ENCODE measurements around the gene PRIM1.
"Not testable (repeated sequence)": the region's sequence is repeated elsewhere in the genome, so short reads cannot be mapped to it uniquely, and the experiment has no call there.

The PRIM1 gene

DNA sequence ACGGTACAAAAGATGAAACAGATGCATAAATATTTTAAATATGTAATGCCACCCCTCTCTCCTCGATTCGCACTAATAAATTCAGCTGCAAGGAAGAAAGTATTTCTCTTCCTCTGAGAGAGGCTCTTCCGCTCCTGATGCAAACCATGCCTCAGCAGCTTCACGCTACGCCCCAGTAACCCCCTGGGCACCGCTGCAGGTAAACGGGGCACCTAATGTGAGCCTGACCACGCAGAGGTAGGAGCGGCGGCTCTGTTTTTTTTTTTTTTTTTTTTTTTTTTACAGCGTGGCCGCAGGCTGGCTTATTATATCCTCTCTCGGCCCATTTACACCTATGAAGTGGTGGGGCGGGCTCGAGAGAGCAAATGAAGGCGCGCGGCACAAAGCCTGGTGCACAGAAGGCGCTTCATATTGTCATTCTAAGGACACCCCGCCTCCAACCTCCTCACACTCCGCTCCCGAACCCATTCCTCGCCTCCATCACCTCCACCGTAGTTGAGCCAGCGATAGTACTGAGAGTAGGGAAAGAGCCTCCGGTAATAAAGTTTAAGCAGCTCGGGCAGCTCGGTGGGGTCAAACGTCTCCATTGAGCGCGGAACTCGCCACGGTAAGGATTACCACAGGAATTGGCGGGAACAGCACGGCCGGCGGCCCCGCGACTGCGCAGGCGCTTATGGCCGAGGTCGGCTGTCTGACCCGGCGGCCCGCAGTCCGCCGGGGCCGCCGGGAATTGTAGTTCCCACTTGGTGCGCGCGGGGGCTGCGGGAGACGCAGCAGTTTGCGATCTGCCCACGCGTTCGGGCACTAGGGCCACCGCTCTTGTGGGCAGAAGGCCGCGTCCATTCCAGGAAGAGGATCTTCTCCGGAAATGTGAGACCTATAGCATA, at the start of gene PRIM1:
Gene PRIM1 (minus strand): TSS at position 612 of the 887 bp plus-strand sequence. CDS start 25 bp downstream, at position 587.
- peak; percentile 89 for DNase-seq (ENCODE audit: low spot score)

DNA sequence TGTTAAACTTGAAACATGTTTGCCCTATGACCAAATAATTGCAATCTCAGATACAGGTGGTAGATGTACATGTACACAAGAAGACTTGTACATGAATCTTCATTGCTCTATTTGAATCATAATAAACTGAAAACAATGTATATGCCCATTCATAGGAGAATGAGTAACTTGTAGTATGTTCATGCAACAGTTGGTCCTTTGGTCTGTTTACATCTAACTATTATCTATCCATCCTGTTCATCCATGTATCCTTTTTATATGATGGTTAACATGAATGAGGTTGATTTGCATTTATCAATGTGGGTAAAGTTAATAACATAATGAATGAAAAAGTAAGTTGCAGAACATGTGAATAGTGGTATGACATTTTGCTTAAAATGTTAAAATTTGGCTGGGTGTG, 48.1 kb upstream of the PRIM1 start:
- no peak for DNase-seq (ENCODE audit: low spot score)

- DNase-seq (ENCODE audit: low spot score), result not testable (repeated sequence)
Observed at GRCh38 chr12:56799345-56799744, 47.2 kb upstream of the PRIM1 start.

DNA sequence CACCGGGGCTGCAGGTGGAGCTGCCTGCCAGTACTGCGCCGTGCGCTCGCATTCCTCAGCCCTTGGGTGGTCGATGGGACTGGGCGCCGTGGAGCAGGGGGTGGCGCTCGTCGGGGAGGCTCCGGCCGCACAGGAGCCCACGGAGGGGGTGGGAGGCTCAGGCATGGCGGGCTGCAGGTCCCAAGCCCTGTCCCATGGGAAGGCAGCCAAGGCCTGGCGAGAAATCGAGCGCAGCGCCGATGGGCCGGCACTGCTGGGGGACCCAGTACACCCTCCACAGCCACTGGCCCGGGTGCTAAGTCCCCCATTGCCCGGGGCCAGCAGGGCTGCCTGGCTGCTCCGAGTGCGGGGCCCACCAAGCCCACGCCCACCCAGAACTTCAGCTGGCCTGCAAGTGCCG, 43.7 kb upstream of the PRIM1 start:
- not testable (repeated sequence) for DNase-seq (ENCODE audit: low spot score)

DNA sequence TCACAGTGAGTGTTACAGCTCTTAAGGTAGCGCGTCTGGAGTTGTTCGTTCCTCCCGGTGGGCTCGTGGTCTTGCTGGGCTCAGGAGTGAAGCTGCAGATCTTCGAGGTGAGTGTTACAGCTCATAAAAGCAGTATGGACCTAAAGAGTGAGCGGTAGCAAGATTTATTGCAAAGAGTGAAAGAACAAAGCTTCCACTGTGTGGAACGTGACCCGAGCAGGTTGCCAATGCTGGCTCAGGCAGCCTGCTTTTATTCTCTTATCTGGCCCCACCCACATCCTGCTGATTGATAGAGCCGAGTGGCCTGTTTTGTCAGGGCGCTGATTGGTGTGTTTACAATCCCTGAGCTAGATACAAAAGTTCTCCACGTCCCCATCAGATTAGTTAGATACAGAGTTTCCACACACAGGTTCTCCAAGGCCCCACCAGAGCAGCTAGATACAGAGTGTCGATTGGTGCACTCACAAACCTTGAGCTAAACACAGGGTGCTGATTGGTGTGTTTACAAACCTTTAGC, 43.0 kb upstream of the PRIM1 start:
- not testable (repeated sequence) for DNase-seq (ENCODE audit: low spot score)

DNA sequence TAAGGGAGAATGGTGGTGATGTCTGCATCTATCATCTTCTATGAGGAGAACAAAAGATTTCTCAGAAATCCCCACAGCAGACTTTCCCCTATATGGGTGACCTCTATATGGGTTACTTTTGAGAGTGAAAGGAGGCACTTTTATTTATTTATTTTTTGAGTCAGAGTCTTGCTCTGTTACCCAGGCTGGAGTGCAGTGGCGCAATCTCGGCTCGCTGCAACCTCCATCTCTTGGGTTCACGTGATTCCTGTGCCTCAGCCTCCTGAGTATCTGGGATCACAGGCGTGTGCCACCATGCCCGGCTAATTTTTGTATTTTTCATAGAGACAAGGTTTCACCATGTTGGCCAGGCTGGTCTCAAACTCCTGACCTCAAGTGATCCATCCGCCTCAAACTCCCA, 41.0 kb upstream of the PRIM1 start:
- not testable (repeated sequence) for DNase-seq (ENCODE audit: low spot score)

GRCh38 chr12:56792678-56793077, 40.6 kb upstream of the PRIM1 start:
- DNase-seq (ENCODE audit: low spot score), result no peak

DNA sequence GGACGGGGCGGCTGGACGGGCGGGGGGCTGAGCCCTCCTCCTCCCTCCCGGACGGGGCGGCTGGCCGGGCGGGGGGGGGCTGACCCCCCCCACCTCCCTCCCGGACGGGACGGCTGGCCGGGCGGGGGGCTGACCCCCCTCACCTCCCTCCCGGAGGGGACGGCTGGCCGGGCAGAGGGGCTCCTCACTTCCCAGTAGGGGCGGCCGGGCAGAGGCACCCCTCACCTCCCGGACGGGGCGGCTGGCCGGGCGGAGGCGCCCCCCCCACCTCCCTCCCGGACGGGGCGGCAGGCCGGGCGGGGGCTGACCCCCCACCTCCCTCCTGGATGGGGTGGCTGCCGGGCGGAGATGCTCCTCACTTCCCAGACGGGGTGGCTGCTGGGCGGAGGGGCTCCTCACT, 37.3 kb upstream of the PRIM1 start:
- DNase-seq (ENCODE audit: low spot score), result not testable (repeated sequence)

DNA sequence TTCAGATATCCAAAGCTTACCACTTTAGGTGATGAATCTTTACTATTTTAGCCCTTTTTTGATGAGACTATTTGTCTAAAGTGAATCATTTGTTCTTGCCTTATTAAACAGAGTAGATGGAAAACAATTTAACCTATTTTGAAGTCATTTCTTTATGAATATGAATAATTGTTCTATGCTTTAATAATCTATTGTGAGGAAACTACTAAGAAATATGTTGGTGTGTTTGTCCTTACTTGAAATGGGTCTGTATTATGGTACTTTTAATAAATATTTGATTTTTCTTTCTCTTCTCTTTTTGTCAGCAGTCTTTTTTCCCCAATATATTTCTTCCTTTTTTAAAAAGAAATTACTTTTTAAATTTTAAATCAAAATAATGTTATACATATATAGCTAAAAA, 35.4 kb upstream of the PRIM1 start:
- DNase-seq (ENCODE audit: low spot score), result no peak

DNA sequence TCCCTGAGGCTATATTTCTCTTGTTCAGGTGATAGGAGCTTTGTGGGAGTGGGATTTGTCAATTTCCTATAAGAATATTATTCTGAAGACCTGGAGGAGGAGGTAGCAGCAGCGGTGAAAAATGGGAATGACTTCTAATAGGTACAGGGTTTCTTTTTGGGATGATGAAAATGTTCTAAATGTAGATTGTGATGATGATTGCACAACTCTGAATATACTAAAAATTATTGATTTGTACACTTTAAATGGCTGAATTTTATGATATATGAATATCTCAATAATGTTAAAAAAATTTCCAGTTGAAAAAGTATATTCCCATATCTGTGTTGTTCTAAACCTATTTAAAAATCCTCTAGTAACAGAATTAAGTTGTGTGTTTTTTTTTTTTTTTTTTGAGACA, 33.8 kb upstream of the PRIM1 start:
- DNase-seq (ENCODE audit: low spot score), result no peak

DNA sequence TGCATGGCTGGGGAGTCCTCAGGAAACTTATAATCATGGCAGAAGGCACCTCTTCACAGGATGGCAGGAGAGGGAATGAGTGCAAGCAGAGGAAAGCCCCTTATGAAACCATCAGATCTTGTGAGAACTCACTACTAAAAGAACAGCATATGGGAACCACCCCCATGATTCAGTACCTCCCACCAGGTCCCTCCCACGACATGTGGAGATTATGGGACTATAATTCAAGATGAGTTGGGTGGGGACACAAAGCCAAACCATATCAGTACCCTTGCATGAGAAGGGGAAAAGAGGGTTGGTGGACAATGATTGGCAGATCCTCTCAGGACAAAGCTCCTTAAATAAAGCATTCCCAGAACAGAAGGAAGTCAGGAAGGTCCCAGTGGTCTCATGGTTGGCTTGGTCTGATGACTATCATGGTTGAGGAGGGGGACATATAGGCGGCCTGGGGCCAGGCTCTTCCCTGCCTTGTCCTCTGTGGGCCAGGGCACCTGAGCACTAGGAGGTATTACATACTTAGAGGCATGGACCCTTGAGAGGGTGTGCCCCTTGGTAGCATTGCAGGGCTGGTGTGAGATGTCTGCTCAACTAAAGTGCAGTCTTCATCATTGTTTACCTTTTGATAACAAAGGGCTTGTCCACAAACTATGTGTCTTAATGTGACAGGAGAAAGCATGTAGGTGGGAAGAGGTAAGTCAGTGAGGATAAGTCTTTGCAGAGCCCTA, 33.2 kb upstream of the PRIM1 start:
- DNase-seq (ENCODE audit: low spot score), result no peak

- no peak for DNase-seq (ENCODE audit: low spot score)
Observed at GRCh38 chr12:56781726-56782125, 29.6 kb upstream of the PRIM1 start.

- DNase-seq (ENCODE audit: low spot score), result no peak
Observed at GRCh38 chr12:56778756-56779155, 26.6 kb upstream of the PRIM1 start.

- DNase-seq (ENCODE audit: low spot score), result no peak
Observed at GRCh38 chr12:56776654-56777053, 24.5 kb upstream of the PRIM1 start.

DNA sequence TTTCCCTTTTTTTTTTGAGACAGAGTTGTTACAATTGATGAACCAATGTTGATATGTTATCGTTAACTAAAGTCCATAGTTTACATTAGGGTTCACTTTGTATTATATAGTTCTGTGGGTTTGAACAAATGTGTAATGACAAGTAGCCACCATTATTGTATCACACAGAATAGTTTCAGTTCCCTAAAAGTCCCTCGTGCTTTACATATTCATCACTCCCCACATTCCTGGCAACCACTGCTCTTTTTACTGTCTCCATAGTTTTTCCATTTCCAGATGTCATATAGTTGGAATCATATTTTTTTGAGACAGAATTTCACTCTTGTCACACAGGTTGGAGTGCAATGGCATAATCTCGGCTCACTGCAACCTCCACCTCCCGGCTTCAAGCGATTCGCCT, 23.5 kb upstream of the PRIM1 start:
- DNase-seq (ENCODE audit: low spot score), result no peak

DNA sequence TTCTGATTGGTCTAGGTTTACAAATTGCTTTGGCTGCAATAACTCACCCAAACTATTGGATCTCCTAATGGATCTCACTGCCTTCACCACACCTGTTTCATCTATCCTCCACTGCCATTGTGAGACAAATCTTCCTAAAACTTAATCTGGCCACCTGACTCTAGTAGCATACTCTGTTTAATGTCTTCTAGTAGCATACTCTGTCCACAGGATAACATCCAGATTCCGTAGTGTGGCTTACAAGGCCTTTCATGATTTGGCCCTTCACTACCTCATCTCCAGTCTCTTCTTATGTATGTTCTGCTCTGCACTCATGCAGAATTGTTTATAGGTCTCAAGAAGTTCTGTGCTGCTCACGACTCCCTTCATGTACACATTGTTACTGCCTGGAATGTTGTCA, 21.0 kb upstream of the PRIM1 start:
- no peak for DNase-seq (ENCODE audit: low spot score)

DNA sequence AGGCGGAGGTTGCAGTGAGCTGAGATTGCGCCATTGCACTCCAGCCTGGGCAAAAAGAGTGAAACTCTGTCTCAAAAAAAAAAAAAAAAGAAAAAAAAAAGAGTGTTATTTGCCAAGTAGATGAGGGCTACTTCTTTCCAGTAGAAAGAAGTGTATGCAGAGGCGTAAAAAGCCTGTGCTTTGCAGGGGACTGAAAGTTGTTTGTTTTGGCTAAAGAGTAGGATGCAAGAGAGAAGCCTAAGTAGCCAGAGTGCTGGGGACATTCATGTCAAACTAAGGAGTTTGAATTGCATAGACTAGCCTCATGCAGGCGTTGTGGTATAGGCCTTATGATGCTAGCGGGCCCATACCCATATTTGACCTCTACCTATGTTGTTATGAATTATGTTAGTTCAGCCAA, 20.5 kb upstream of the PRIM1 start:
- no peak for DNase-seq (ENCODE audit: low spot score)

DNA sequence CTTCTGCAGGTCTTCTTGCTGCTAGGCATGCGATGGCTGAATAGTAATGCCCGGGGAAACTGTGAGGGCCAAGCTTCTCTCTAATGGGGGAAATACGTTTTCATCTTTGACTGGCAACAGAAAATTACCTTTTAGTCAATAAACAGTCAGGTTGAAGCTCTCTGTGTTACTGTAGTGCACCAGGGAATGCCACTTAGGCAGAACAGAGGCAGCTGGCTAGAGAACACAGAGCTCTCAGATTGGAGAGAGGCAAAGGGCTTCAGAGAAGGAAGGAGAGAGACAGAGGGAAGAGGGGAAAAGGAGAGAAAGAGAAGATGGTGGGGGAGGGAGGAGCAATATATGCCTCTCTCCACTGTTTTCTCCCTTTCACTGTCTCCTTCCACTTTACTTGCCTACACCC, 17.7 kb upstream of the PRIM1 start:
- DNase-seq (ENCODE audit: low spot score), result no peak

- DNase-seq (ENCODE audit: low spot score), result no peak
Observed at GRCh38 chr12:56768424-56768823, 16.3 kb upstream of the PRIM1 start.

DNA sequence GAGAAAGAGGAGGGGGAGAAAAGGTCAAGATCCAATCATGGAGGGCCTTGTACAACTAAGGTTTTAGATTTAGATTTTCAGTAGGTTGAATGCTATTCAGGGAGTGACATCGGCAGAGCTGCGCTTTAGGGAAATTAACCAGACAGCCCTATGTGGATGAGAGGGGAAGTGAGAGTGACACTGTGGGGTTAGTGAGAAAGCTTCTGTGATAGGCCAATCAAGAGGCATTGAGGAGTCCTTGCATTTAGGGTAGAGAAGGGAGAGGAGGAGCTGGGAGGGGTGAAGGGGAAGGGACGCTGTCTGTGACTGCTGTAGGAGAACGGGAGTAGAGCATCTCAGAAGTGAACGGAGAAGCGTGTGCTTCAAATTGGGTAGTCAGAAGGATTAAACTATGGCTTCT, 14.4 kb upstream of the PRIM1 start:
- no peak for DNase-seq (ENCODE audit: low spot score)

DNA sequence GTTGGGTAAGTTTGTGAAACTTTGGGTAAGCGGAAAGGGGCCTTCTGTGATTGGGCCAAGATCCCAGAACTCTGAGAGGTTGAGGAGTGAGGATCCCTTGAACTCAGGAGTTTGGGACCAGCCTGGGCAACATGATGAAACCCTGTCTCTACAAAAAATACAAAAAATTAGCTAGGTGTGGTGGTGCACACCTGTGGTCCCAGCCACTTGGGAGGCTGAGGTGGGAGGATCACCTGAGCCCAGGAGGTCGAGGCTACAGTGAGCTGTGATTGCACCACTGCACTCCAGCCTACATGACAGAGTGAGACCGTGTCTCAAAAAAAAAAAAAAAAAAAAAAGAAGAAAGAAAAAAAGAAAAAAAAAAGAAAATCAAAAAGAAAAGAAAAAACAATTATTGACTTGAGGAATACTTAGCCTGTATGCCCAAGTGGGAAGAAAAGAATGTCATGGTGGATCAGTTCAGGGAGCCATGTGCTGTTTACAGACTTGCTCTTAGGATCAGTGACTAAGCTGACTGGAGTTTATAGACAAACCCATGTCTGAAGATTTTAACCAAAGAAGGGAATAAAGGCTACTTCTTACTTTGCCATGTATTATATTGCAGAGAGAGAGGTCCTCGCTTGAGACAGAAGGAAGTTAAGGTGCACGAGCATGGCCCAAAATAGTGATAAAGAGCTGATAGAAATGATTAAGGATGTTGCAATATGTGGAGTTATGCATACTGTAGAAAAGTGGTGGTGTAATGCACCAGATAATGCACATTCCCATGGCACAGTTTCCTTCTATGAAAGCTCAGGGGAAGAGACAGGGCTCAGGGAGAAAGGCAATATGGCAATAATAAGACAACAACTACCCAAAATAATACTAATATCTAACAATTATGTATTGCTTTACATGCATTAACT, 11.9 kb upstream of the PRIM1 start:
- no peak for DNase-seq (ENCODE audit: low spot score)

- no peak for DNase-seq (ENCODE audit: low spot score)
Observed at GRCh38 chr12:56761812-56762211, 9.7 kb upstream of the PRIM1 start.
